ENCODE measurements around the gene FCRL5.

DNA sequence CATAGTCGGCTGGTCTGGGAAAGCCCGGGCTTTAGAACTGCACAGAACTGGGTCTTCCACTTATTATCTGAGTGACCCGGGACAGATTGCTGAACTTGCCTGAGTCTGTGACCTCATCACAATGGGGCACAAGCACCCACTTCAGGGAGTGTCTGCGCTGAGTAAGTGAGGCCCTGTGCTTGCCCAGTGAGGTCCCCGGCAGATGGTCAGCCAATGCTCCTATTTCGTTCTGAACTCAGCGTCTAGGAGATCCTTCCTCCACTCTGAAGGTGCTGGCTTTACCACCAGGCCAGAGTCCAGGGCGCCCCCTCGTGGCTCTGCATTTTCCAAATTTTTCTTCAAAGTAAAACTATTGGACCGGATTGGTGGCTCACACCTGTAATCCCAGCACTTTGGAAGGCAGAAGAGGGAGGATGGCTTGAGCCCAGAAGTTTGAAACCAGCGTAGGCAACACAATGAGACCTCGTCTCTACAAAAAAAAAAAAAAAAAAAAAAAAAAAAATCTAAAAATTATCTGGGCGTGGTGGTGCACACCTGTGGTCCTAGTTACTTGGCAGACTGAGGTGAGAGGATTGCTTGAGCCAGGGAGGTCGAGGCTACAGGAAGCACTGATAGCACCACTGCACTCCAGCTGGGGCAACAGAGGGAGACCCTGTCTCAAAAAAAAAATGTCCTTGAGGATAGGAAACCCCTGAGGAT lies 61.7 kb downstream of the FCRL5 start:
- TF ChIP-seq EZH2phosphoT487 (IDR thresholded peaks at IDR 0.05; ENCODE audit: insufficient read depth, low read depth) (no peak), EZH2 (IDR thresholded peaks at IDR 0.05; ENCODE audit: insufficient read depth, poor library complexity, severe bottlenecking) (no peak)
